SU-DHL-6 (cell line): ENCODE results near the gene LEPROT.

ENCODE experiments used
- EZH2phosphoT487 ChIP-seq: fragments of 200-600 bp; sonication (generic), shearing (Covaris generic); conservative IDR thresholded peaks from 2 replicates; pipeline ENCODE4 v1.6.1; 2018; ENCODE audit warnings: mild to moderate bottlenecking, antibody characterized with exemption, low read length, moderate library complexity, mixed read lengths
- TF ChIP-seq, protein P1 (sequence below): fragments of 200-600 bp; sonication (generic); IDR thresholded peaks from one replicate; pipeline ENCODE4 v1.5.1; 2017; ENCODE audit warnings: antibody characterized with exemption, mild to moderate bottlenecking, low read length, moderate library complexity; ENCODE audit not compliant: insufficient read depth, poor library complexity, severe bottlenecking

DNA sequence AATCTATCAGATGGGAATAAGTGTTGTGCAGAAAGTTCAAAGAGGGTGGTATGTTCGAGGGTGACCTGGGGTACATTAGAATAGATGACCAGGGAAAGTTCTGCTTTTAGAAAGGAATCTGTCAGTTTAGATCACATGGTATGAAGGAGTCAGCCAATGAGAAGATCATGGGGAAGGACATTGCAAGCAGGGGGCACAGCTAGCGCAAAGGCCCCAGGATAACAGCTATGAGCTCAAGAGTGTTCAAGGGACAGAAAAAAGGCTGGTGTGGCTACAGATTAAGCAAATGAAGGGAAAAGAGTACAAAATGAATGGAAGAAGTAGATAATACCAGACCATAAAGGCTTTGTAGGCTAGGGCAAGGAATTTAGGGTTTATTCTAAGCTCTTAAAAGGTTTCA is 8.6 kb downstream of the LEPROT start:
- TF ChIP-seq, protein P1, sequence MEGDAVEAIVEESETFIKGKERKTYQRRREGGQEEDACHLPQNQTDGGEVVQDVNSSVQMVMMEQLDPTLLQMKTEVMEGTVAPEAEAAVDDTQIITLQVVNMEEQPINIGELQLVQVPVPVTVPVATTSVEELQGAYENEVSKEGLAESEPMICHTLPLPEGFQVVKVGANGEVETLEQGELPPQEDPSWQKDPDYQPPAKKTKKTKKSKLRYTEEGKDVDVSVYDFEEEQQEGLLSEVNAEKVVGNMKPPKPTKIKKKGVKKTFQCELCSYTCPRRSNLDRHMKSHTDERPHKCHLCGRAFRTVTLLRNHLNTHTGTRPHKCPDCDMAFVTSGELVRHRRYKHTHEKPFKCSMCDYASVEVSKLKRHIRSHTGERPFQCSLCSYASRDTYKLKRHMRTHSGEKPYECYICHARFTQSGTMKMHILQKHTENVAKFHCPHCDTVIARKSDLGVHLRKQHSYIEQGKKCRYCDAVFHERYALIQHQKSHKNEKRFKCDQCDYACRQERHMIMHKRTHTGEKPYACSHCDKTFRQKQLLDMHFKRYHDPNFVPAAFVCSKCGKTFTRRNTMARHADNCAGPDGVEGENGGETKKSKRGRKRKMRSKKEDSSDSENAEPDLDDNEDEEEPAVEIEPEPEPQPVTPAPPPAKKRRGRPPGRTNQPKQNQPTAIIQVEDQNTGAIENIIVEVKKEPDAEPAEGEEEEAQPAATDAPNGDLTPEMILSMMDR, result no peak
- no peak for TF ChIP-seq EZH2phosphoT487
